HG03342 (cell line): ENCODE measurements around the gene BTBD16.
A peak's percentile ranks its signal among the peaks of the same experiment; 100 is the strongest.

Experiments
- ATAC-seq: cut with Tn5 transposase; IDR thresholded peaks from one replicate; pipeline ENCODE4 v1.9.1; 2021; ENCODE audit warnings: mild to moderate bottlenecking, moderate library complexity; ENCODE audit not compliant: unreplicated experiment

Gene BTBD16

GRCh38 chr10:122363311-122363710 is 92.2 kb downstream of the BTBD16 start:
- no peak for ATAC-seq

DNA sequence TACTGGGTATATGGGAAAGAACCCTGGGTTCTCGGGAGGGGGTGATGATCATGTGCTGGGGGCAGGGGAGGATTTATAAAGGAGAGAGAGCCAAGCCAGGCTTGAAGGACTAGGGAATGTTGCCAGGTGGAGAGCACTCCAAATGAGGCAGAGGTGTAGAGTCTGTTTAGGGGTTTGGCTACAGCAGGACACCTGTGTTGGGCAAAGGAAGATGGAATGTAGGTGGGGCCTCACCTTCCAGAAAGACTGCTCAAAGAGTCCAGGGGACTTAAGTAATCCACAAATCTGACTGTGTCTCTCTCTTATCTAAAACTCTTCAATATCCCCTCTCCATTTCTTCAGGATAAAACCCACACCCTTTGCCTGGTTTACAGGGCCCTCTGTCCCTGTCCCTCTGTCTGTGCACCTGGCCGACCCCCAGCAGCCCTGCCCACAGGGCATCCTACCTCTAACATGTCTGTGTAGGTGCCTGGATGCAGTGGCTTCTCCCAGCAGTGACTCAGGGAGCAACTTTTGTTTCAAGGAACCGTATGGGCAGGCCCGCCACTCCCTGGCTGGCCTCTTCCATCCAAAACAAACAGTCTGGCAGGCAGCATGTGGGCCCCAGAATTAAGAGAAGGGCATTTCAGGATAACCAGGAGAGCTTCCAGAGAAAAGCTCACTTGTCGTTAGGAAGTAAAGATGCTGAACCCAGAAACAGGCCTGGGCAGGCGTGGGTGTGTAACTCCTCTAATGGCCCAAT is 92.8 kb downstream of the BTBD16 start:
- no peak for ATAC-seq

DNA sequence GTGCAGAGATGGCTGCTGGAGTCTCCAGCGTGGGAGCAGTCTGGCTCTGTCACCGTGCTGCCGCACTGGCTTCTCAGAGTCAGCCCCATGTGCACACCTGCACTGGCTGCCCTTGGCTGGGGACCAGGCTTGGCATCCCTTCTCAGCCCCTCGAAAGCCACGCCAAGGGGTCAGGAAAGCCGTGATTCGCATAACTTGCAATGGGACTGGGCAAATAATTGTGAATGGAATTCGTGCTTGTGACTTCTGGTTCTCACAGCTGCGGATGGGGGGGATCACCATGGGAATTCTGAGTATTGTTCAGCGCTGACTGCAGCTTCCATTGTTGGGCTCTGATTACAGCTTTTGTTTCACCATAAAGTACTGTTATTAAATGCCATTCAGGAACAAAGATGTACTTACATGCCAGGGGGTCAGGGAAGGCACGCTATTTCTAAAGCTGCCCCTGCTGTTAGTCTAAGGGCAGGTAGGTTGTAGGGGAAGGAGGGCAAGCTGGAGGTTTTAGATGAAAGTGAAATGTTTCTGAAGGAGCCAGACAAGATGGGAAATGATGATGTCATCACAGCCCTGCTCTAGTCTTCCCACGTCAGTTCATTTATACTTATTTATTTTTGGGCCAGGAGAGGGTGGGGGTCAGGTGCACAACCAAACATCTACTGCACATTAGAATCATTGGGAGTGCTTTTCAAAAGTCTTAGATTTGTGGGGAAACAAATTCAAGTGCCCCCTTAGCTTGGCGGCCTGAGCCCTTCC is 97.6 kb downstream of the BTBD16 start:
- ATAC-seq = no peak

DNA sequence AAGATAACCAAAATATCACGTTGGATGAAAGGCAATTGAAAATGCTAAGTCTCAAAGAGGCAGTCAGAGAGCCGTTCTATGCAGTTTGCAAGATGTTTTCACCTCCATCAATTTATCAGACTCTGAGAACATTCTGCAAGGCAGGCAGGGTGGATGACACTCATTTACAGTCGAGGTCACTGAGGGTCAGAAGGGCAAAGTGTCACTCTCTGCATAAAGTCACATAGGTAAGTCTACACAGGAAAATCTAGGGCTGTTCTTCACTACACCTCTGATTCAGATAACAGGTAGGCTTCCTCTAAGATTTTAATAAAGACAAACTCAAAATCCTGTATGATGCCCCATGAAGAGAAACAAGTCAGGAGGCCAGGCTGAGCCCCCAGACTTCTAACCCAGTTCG is 102.0 kb downstream of the BTBD16 start:
- no peak for ATAC-seq

DNA sequence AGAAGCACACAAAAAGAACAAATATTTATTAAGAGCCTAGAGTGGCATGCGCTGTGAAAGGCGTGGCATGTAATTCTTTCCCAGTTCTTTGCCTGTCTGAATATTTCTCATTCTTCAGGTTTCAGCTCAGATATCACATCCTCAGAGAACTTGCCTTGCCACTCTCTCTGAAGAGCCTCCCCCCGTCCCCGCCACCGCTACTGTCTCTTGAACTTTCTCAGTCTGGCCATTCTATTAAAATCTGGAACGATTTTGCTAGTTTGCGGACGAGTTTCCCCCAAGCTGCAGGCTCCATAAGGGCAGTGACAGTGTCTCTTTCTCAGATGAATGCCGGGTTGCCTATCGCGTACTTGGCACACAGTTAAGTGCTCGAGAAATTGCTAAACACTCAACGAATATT is 102.6 kb downstream of the BTBD16 start:
- no peak for ATAC-seq

DNA sequence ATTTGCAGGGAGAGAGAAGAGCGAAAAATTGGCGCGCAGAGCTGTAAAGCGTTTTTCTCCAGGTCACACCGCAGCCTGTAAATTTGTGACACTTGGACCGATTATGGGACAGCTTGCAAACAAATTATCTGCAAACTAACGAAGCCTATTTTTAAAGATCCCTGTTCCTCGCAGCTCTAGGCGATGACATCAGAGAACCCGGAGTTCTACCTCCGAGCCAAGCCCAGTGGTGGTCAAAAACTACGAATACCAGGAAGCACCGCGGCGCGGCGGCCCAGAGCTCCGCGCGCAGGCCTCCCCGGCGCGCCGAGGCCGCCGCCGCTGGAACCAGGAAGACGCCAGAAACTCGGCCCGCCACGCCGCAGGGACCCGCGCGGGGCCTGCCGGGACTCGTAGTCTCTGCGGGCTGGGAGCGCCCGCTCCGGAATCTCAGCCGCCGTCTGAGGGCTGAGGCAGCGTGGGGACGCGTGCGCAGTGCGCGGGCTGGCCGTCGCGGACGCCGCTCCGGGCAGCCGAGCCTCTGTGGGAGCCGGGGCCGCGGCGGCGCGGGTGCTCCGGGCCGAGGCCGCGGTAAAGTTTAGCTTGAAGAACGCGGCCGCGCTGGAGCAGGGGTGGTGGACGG is 103.3 kb downstream of the BTBD16 start, which contains the start of gene PLEKHA1:
TSS of gene PLEKHA1 (plus strand) at position 472 of the 622 bp plus-strand sequence. CDS start 18,493 bp downstream, outside the sequence.
- peak; percentile 94 for ATAC-seq

DNA sequence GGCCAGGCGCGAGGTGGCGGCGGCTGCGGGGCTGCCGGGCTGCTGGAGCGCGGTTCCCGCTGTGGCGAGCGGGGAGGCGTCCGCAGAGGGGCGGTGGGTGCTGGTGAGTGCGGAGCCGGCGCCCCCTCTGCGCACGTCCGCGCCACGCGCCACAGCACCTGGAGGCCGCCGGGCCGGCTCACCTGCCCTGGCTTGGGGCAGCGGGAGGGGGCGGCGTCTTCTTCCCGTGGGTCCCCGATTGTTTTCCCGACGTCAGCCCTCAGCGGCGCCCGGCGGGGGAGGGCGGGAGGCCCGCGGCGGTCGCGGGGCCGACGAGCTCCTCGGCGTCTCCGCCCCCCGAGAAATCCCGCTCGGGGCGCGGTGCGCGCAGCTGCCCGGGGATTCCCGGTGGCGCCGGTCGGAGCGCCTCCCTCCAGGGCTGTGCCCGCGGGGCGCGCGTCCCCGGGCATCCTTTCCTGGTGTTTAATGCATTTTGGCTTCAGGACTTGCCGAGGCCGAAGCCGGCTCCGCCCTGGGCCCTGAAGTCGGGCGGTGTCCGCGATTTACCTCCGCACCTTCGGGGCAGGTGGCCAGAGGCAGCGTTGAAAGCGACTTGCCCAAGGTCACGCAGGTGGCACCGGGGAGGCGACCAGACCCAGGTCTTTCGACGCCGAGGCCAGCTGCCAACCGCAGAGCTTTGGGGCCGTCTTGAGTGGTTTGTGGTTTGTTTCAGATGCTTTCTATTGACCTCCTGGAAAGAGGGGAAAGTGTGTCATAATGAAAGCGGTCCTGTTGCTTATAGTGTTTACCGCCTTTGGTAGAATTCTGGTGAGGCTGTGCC is 104.0 kb downstream of the BTBD16 start:
- ATAC-seq = peak; percentile 38

GRCh38 chr10:122375679-122376160 is 104.6 kb downstream of the BTBD16 start:
- no peak for ATAC-seq

DNA sequence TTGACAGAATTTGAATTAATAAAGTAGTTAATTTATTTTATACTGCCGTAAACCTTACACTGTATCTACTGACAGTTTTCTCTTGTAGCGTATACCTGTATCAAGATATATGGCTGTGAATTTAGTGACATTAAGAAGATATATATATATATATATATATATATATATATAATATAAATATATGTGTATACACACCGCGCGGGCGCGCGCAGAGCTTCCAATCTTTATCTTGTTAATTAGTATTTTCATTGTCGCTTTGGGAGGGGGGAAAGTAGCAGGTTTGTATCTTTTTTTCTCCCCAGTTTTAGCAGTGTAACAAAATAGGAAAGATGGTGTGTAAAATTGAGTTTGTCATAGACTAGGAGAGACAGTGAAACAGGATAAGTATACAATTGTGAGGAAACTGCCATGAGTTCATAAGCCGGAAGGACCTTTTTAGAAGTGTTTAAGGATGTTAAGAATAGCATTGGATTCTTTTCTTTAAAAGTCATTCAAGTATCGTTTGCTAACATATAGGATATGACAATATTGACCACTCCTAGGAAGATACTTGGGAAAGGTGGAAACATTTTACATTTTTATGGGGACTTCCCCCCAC is 105.4 kb downstream of the BTBD16 start:
- no peak for ATAC-seq

GRCh38 chr10:122379041-122379440 is 107.9 kb downstream of the BTBD16 start:
- no peak for ATAC-seq

DNA sequence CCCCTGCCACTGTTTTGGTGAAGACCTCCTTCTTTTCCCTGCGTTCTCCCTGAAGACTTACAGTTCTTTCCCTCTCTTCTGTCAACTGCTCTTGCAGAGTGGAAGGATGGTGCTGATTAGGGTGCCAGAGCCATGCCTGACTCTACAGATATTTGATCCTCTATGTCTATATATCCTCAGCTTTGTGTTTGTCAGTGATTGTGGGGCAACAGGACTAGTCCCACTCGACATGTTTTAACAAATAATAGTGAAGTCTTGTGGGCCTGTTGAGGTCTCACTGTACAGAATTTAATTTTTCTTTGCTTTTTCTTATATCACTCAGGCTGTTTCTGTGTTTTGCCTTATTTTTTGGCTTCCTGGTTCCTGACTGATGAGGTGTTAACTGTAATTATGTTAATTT is 108.4 kb downstream of the BTBD16 start:
- ATAC-seq = no peak

DNA sequence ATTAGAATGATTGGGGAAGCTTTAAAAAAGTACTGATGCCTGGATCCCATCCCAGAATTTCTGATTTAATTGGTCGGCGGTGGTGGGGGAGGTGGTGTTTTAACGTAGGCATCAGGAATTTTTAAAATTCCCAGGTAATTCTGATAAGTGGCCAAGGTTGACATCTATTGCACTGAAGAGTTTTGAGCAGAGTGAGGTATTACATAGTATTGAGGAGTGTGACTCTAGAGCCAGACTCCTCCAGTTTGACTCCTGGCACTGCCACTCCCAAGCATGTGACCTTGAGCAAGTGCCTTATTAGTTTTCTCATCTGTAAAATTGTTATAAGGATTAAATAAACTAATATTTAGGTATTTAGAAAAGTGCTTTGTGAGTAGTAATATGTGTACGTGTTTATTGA is 109.6 kb downstream of the BTBD16 start:
- ATAC-seq = no peak

DNA sequence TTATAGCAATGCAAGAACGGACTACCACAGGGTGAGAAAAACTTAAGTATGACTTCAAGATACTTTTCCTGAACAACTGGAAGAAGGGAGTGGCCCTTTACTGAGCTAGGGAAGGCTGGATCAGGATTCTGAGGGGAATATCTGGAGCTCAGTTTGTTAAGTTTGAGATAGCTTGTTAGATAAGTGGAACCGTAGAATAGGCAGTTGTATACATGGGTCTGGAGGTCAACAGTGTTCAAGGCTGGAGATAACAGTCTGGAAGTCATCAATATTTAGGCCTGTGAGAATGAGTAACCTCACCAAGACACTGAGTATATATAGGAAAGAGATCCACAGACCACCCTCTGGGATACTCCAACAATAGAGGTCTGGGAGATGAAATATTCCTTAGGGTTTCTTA is 110.6 kb downstream of the BTBD16 start:
- ATAC-seq = no peak

- ATAC-seq = no peak
These were observed 115.4 kb downstream of the BTBD16 start for GRCh38 chr10:122386514-122386913.

DNA sequence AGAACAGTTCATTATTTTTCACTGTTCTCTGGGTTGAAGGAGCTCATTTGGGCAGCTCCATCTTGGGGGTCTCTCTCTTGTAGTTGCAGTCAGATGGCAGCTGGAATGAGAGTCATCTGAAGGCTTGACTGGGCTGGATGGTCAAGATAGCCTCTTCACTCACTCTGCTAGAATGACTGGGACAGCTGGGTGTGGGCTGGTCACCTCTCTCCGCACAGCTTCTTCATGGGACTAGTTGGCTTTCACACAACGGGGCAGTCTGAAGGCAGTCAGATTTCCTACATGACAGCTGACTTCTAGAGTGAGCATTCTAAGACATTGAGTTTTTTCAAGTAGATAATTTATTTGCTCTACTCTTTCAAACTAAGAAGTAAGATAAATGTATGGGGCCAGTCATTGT is 116.5 kb downstream of the BTBD16 start:
- ATAC-seq = no peak
